WTC11 (cell line): ENCODE results near the gene PRM3. TPM values are rescaled to one million over a fixed set of nuclear protein-coding genes. Genes with fewer than 3 reads are reported as not detected.
A peak's percentile ranks its signal among the peaks of the same experiment; 100 is the strongest.

Experiments
- ETV6 ChIP-seq: sonication (generic); formaldehyde crosslinking; IDR thresholded peaks from 2 replicates; pipeline ENCODE4 v1.8.1; 2022; ENCODE audit warnings: mild to moderate bottlenecking, missing genetic modification reagents
- FOXP1 ChIP-seq: sonication (generic); formaldehyde crosslinking; IDR thresholded peaks from 2 replicates; pipeline ENCODE4 v1.8.0; 2022; ENCODE audit warnings: missing genetic modification reagents, mild to moderate bottlenecking, moderate library complexity, borderline replicate concordance
- FOXP4 ChIP-seq: sonication (generic); formaldehyde crosslinking; IDR thresholded peaks from 2 replicates; pipeline ENCODE4 v1.8.0; 2022; ENCODE audit warnings: mild to moderate bottlenecking, missing genetic modification reagents
- HMGXB4 ChIP-seq: sonication (generic); formaldehyde crosslinking; IDR thresholded peaks from 2 replicates; pipeline ENCODE4 v1.8.1; 2023; ENCODE audit warnings: mild to moderate bottlenecking, moderate library complexity, missing genetic modification reagents
- MYBL2 ChIP-seq: sonication (generic); formaldehyde crosslinking; IDR thresholded peaks from 2 replicates; pipeline ENCODE4 v1.8.1; 2023; ENCODE audit warnings: mild to moderate bottlenecking, moderate library complexity, missing genetic modification reagents
- NFATC4 ChIP-seq: fragments of 250-450 bp; sonication (Bioruptor Pico); IDR thresholded peaks from 2 replicates; pipeline ENCODE4 v1.9.0; 2021; ENCODE audit warnings: mild to moderate bottlenecking
- NR3C1 ChIP-seq: sonication (generic); formaldehyde crosslinking; conservative IDR thresholded peaks from 2 replicates; pipeline ENCODE4 v1.8.1; 2023; ENCODE audit warnings: low read depth, mild to moderate bottlenecking, missing genetic modification reagents
- PREB ChIP-seq: sonication (generic); formaldehyde crosslinking; IDR thresholded peaks from 2 replicates; pipeline ENCODE4 v1.8.1; 2022; ENCODE audit warnings: mild to moderate bottlenecking, missing genetic modification reagents, moderate library complexity, borderline replicate concordance
- SMAD3 ChIP-seq: sonication (generic); formaldehyde crosslinking; IDR thresholded peaks from 2 replicates; pipeline ENCODE4 v1.8.0; 2022; ENCODE audit warnings: missing genetic modification reagents, mild to moderate bottlenecking, borderline replicate concordance
- SP1 ChIP-seq: sonication (generic); formaldehyde crosslinking; conservative IDR thresholded peaks from 2 replicates; pipeline ENCODE4 v1.8.1; 2022; ENCODE audit warnings: missing genetic modification reagents
- total RNA-seq: library from RNA; stranded (reverse); gene quantifications from 3 replicates; pipeline ENCODE4 v1.2.3, GENCODE V29; 2021
- TF ChIP-seq, protein P1 (sequence below): sonication (generic); formaldehyde crosslinking; IDR thresholded peaks from 2 replicates; pipeline ENCODE4 v1.8.0; 2023; ENCODE audit warnings: missing genetic modification reagents, mild to moderate bottlenecking, borderline replicate concordance
- TF ChIP-seq, protein P2 (sequence below): fragments of 250-450 bp; sonication (Bioruptor Pico); IDR thresholded peaks from 2 replicates; pipeline ENCODE4 v1.8.0; 2021; ENCODE audit warnings: mild to moderate bottlenecking
- TF ChIP-seq, protein P3 (sequence below): sonication (generic); formaldehyde crosslinking; IDR thresholded peaks from 2 replicates; pipeline ENCODE4 v1.8.1; 2023; ENCODE audit warnings: mild to moderate bottlenecking, missing genetic modification reagents

Gene PRM3
- total RNA-seq, 1 experiment from 2014 or later = not detected

DNA sequence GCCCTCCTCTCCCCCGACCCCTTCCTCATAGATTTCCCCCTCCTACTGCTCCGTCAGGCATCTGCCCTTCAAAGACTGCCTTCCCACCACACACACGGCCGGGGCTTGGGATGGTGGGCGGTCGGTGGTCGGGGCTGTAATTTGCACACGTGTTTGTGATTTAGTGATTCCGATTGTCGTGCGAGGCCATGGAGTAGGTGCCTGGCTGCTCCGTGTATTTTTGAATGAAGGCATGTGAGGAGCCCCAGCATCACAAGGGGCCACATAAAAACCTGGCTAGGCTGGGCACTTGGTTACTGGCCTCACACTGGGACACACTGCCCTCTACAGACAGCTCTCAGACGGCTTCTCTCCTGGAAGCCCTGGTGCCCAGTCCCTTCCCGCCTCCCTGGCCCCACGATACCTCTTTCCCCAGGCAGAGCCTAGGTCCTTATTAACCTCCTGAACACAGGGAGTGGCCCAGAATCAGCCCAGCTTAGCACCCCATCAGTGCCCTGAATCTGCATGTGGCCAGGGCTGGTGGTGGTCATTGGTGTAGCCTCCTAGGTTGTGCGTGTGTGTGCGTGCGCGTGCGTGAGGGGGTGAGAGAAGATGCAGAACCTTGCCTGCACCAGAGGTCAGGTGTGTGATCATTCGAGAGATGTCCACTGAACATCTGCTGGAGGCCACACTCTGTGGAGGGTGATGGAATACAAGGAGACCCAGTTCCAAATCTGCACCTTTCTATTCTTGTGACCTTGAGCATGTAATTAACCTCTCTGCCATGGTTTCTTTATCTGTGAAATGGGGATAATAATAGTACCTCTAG, 16.1 kb downstream of the PRM3 start (continued):
- TF ChIP-seq, protein P1, sequence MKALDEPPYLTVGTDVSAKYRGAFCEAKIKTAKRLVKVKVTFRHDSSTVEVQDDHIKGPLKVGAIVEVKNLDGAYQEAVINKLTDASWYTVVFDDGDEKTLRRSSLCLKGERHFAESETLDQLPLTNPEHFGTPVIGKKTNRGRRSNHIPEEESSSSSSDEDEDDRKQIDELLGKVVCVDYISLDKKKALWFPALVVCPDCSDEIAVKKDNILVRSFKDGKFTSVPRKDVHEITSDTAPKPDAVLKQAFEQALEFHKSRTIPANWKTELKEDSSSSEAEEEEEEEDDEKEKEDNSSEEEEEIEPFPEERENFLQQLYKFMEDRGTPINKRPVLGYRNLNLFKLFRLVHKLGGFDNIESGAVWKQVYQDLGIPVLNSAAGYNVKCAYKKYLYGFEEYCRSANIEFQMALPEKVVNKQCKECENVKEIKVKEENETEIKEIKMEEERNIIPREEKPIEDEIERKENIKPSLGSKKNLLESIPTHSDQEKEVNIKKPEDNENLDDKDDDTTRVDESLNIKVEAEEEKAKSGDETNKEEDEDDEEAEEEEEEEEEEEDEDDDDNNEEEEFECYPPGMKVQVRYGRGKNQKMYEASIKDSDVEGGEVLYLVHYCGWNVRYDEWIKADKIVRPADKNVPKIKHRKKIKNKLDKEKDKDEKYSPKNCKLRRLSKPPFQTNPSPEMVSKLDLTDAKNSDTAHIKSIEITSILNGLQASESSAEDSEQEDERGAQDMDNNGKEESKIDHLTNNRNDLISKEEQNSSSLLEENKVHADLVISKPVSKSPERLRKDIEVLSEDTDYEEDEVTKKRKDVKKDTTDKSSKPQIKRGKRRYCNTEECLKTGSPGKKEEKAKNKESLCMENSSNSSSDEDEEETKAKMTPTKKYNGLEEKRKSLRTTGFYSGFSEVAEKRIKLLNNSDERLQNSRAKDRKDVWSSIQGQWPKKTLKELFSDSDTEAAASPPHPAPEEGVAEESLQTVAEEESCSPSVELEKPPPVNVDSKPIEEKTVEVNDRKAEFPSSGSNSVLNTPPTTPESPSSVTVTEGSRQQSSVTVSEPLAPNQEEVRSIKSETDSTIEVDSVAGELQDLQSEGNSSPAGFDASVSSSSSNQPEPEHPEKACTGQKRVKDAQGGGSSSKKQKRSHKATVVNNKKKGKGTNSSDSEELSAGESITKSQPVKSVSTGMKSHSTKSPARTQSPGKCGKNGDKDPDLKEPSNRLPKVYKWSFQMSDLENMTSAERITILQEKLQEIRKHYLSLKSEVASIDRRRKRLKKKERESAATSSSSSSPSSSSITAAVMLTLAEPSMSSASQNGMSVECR (CRISPR knock-in tag) = no peak
- TF ChIP-seq, protein P2, sequence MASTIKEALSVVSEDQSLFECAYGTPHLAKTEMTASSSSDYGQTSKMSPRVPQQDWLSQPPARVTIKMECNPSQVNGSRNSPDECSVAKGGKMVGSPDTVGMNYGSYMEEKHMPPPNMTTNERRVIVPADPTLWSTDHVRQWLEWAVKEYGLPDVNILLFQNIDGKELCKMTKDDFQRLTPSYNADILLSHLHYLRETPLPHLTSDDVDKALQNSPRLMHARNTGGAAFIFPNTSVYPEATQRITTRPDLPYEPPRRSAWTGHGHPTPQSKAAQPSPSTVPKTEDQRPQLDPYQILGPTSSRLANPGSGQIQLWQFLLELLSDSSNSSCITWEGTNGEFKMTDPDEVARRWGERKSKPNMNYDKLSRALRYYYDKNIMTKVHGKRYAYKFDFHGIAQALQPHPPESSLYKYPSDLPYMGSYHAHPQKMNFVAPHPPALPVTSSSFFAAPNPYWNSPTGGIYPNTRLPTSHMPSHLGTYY (CRISPR knock-in tag) = no peak
- TF ChIP-seq NR3C1 (CRISPR knock-in tag) (no peak), SMAD3 (no peak), FOXP4 (CRISPR knock-in tag) (no peak), PREB (CRISPR knock-in tag) (0 out of 2 replicates have a peak, but pooled peaks have one; percentile 41), ETV6 (CRISPR knock-in tag) (0 out of 2 replicates have a peak, but pooled peaks have one; percentile 18), FOXP1 (0 out of 2 replicates have a peak, but pooled peaks have one; percentile 46), NFATC4 (CRISPR knock-in tag) (no peak), SP1 (CRISPR knock-in tag) (no peak), HMGXB4 (CRISPR knock-in tag) (peak; percentile 30; the same call in 1 of the 2 replicates), MYBL2 (no peak)
- TF ChIP-seq, protein P3, sequence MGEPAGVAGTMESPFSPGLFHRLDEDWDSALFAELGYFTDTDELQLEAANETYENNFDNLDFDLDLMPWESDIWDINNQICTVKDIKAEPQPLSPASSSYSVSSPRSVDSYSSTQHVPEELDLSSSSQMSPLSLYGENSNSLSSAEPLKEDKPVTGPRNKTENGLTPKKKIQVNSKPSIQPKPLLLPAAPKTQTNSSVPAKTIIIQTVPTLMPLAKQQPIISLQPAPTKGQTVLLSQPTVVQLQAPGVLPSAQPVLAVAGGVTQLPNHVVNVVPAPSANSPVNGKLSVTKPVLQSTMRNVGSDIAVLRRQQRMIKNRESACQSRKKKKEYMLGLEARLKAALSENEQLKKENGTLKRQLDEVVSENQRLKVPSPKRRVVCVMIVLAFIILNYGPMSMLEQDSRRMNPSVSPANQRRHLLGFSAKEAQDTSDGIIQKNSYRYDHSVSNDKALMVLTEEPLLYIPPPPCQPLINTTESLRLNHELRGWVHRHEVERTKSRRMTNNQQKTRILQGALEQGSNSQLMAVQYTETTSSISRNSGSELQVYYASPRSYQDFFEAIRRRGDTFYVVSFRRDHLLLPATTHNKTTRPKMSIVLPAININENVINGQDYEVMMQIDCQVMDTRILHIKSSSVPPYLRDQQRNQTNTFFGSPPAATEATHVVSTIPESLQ (CRISPR knock-in tag) = no peak
